HG02852 (cell line): Measurements from ENCODE around the gene CEP72.

Experiments used
- ATAC-seq: cut with Tn5 transposase; IDR thresholded peaks from one replicate; pipeline ENCODE4 v1.9.1; 2021; ENCODE audit warnings: mild to moderate bottlenecking, moderate library complexity; ENCODE audit not compliant: unreplicated experiment

The CEP72 gene

DNA sequence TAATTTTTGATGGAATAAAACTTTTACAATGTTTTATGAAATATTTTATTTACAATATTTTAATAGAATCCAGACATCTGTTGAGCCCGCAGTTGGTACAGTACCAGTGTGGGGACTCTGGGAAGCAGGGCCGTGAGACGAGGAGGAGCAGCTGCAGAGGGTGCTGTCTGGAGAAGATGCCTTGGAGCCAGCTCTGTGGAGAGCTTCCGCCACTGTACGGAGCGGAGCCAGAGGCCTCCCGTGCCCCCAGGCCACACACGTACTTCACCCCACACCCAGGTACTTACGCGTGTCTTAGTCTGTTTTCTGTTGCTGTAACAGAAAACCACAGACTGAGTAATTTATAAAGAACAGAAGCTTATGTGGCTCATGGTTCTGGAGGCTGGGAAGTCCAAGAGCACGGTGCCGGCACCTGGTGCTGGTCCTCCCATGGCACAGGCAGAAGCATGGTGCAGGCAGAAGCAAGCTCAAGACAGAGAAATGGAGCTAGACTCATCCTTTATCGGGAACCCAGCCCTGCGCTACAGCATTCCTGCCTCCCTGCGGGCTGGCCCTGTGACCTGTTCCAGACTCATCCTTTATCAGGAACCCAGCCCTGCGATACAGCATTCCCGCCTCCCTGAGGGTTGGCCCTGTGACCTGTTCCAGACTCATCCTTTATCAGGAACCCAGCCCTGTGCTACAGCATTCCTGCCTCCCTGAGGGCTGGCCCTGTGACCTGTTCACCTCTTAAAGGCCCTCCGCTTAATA lies 23.3 kb downstream of the CEP72 start:
- no peak for ATAC-seq

DNA sequence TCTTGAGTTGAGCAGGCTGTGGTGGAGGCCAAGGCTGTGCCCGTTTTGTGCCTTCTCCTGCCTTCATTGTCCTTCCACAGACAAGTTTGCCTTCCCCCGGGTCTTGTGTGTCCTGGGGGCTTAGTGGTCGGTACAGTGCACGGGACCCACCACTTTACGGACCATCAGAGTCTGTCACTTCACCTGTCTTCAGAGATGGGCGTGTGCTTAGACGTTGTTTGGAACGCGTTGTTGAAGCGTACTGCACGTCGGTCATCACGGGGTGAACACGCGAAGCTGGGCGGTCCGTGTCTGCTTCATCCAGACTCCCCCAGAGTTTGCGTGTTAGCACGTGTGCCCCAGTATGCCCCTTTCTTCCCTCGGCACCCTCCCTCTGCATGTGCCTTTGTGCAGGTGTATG lies 24.8 kb downstream of the CEP72 start:
- ATAC-seq, result no peak

DNA sequence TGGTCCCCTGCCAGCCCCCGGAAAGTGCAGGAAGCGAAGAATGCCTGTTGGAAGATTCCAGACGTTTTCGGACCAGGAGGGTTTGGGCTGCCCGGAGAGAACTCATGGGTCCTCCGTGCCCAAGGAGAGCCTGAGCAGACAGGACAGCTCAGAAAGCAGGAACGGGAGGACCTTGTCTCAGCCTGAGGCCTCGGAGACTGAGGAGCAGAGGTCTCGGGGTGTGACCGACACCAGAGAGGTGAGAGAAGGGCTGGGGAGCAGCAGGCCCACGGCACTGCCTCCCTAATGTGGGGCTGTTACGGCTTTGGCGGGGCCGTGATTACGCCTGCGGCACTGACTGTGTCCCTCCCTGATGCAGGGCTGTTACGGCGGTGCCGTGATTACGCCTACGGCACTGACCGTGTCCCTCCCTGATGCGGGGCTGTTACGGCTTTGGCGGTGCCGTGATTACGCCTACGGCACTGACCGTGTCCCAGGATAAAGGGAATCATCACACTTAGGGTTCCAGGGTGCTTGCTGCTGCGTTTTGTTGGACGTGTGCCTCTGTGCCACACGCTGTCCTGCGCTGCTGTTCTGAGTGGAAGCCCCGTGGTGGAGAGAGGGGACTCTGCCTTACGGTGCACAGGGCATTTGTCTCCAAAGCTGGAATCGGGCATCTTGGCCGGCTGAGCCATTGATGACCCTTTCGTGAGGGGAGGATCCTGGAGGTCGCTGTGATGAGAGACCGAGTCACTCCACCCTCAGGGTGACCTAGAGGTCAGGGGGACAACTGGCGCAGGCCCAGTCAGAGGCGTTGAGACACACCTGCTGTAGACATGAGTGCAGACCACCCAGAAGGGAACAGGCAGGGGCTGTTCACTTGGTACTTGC lies 25.7 kb downstream of the CEP72 start:
- no peak for ATAC-seq

- no peak for ATAC-seq
Measured at GRCh38 chr5:638501-639252, 26.5 kb downstream of the CEP72 start.

DNA sequence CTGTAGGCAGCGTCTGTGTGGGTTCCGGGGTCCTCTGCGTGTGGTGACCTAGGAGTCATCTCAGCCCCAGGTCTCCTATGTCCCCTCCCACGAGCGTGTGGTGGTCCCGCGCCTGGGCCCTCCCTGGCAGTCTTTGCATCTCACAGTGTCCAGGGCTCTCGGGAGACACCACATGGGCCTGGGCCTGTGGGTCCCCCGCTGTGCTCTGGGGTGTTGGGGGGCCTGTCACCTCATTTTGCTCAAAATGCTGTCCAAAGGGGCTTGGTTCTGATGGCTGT lies 27.1 kb downstream of the CEP72 start:
- ATAC-seq, result no peak

DNA sequence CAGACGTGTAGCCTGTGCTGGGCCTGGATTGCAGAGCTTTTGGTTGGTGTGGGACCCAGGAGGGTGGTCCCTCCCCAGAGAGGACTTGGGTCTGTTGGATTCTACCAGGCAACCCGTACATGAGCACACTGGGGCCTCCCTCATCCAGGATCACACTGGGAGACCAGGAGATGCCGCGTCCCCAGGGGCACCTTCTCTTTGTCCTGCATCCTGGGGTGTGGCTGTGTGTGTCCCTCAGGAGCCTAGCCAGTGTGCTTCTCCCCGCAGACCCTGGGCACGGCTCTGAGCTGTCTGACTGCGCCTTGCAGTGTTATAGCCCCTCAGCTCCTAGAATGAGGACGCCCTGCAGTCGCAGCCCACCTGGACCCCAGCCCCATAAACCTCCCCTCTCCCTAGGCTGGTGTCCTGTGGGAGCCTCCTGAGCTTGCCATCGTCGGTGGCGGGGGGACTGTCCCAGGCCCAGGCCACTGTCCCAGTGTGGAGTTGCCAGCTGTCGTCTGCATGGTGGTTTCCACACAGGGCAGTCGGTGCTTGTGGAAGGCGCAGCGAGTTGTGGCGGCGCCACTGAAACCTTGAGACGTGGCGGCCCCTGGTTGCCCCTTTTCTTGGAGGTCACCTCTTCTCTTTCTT lies 27.6 kb downstream of the CEP72 start:
- no peak for ATAC-seq

DNA sequence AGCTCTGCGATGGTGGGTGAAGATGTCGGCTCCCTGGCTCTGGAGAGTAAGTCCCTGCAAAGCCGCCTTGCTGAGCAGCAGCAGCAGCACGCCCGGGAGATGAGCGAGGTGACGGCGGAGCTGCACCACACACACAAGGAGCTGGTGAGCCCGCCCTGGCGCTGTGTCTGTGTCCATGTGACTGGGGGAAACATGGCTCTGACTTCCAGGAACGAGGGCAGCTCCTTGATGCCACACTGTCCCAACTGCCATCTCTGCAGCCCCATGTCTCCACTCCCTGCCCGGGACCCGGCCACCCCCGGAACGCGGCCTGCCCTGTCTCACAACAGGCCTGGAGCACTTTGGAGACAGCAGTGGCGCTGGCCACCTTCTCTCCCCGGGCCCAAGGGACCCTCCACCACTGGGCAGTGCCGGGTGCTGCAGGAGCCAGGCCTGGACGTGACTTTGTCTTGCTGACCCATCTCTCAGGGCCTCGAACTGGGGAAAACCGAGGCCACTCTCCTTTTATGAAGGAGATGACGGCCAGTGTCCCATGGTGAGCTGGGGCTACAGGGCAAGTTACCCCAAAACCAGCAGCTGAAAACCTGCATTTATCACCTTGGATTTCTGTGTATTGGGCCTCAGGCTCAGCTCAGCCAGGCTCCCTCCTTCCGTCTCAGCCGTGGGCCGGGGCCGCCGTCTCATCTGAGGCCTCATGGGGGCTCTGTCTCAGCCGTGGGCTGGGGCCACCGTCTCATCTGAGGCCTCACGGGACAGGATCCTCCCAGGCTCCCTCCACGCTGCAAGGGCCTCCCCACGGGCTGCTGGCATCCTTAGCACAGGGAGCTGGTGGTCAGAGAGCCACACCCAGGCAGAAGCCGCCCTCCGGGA lies 28.6 kb downstream of the CEP72 start:
- no peak for ATAC-seq

DNA sequence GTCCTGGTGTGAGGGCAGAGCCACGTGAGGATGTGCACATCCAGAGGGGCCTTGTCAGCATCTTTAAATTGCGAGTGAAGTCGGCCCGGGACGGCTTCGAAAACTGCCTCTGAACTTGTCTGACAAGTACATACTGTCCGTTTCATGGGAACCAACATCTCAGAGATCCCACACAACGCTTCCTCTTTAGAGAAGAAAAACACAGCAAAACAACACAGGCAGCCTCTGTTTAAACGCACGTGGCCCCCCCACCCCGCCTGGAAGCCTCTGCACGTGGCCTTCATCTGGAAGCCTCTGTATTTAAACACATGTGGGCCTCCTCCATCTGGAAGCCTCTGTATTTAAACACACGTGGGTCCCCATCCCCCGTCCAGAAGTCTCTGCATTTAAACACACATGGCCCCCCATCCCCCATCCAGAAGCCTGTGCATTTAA lies 29.2 kb downstream of the CEP72 start:
- ATAC-seq, result no peak

- ATAC-seq, result no peak
Measured at GRCh38 chr5:642481-642880, 30.3 kb downstream of the CEP72 start.

DNA sequence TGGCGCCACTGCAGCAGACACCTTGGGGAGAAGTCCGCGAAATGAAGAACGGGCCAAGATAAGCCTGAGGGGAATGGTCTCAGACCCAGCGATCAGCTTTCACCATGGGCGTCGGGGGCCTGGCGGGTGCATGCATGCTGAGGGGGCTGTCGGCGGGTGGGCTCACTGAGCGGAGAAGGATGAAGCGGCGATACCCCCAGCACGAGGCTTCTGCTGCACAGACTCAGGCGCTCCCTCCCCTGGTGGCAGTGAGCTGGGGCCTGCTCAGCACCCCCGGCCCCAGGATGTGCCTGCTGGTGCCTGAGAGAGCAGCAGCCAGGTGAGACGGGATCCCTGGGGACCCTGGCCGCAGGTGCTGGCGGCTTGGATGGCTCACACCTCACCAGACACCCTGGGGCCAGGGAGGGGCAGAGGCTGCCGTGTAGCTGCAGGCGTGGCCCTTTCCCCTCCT lies 31.2 kb downstream of the CEP72 start:
- peak; percentile 28 for ATAC-seq

DNA sequence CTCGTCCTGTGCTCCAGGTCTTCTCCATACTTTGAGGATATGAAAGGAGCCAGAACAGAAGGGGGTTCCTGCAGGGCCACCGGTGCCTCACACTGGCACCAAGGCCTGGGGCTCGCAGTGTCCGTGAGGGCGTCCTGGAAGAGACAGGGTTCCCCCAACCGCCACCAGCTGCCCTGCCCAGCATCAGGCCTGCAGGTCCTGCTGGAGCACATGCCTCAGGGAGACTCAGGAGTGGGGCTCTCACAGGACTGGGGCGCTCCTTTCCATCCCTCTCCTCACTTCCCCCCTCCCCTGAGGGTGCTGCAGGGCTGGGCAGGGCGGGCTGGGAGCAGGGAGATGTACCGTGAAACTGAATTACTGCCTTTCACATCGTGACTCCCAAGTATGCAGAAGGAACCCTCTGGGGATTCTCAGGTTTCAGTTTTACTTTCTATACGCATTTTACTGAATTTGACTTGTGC lies 31.7 kb downstream of the CEP72 start:
- ATAC-seq, result peak; percentile 81

- ATAC-seq, result peak; percentile 10
Measured at GRCh38 chr5:644509-644908, 32.4 kb downstream of the CEP72 start.

DNA sequence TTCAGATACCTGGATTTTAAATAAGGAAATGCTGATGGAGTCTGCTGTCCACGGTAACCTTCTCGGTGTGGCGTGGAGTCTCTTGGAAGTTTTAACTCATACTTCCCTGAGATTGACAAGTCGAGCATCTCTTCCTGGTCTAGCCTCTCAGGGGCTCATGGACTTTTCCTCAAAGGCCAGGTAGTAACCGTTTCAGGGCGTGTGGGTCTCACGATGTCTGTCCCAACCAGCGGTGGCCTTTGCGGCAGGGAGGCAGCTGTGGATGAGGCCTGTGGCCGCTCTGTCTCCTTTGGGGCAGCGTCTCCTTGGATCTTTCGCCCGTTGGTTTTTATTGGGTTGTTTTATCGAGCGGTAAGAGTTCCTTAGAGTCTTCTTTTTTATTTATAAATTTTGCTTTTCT lies 32.8 kb downstream of the CEP72 start:
- no peak for ATAC-seq

- ATAC-seq, result no peak
Measured at GRCh38 chr5:645421-645820, 33.3 kb downstream of the CEP72 start.

- no peak for ATAC-seq
Measured at GRCh38 chr5:646396-647201, 34.5 kb downstream of the CEP72 start.

DNA sequence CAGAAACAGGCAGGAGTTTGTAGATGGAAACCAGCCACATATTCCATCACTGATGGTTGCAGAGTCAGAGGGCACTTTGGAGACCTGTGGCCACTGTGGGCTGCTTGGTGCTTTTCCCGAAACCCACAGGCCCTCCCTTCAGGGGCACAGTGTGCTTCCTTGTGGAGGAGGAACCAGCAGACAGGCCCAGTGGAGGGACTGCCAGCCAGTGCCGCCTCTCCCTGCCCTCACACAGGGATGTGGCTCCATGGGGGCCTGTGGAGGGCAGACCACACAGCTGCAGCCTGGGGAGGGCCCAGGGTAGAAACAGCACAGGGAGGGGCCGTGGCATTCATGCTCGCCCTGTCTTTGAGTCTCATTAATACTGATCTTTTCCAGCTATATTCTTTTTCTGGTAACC lies 35.2 kb downstream of the CEP72 start:
- no peak for ATAC-seq

DNA sequence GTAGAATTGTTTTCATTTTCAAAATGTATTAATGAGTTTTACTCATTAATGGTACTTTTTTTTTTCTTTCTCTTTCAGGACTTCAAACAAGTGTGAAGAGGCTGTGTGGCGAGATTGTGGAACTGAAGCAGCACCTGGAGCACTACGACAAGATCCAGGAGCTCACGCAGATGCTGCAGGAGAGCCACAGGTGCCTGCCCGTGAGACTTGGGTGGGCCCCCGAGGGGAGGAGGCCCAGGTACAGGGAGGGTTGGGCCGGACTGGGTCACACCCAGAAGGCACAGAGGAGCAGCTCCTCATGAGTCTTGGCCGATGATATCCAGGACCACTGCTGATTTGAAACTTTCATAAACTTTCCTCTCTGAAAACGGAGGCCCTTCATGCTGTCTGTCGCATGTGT lies 35.6 kb downstream of the CEP72 start:
- ATAC-seq, result no peak

DNA sequence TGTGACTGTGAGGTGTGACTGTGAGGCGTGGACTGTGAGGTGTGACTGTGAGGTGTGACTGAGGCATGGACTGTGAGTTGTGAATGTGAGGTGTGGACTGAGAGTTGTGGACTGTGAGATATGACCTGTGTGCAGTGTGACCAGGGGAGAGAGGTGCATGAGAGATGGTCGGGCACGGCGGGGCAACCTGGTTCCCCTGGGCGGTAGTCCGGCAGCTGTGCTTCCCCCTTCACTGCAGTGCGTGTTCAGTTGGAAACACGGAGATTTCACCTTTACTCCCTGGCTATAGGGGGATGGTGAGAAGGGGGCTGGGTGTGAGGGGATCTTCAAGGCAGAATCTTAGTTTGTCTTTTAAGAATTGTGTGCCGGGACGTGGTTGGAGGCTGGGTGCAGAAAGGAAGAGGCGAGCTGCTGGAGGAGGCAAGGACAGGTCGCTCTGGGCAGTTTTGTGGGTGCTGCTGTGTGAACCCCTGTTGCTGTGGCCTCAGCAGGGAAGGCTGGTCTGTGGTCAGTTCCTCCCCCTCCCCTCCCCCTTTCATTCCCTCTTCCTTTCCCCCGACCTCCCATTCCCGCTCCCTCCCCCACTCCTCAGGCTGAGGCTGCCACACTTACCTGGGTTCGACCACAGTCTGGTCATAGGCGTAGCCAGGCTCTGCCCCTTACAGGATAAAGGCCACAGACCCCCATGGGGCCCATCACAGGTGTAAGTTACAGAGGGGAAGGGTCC lies 39.3 kb downstream of the CEP72 start:
- ATAC-seq, result no peak
